NAMALWA (cell line): Measurements from ENCODE around the gene ENO1.

Experiments used
- DNase-seq: peaks from one replicate; pipeline ENCODE4 v3.0.0-alpha.2; 2015; ENCODE audit warnings: low spot score

Gene ENO1

GRCh38 chr1:8870616-8871538 lies 7.6 kb downstream of the ENO1 start:
- DNase-seq: no peak

GRCh38 chr1:8870103-8870502 lies 8.4 kb downstream of the ENO1 start:
- no peak for DNase-seq

GRCh38 chr1:8867878-8868567 lies 10.5 kb downstream of the ENO1 start:
- no peak for DNase-seq

- no peak for DNase-seq
Observed at GRCh38 chr1:8866792-8867415, 11.6 kb downstream of the ENO1 start.

- no peak for DNase-seq
Observed at GRCh38 chr1:8866173-8866791, 12.2 kb downstream of the ENO1 start.

- no peak for DNase-seq
Observed at GRCh38 chr1:8864713-8865344, 13.7 kb downstream of the ENO1 start.

- DNase-seq: no peak
Observed at GRCh38 chr1:8863794-8864233, 14.7 kb downstream of the ENO1 start.

GRCh38 chr1:8863138-8863537 lies 15.3 kb downstream of the ENO1 start:
- DNase-seq: no peak

- DNase-seq: peak; percentile 85
Observed at GRCh38 chr1:8862528-8862927, 16.0 kb downstream of the ENO1 start.

GRCh38 chr1:8860738-8861516 lies 17.6 kb downstream of the ENO1 start:
- peak; percentile 20 for DNase-seq

- DNase-seq: peak; percentile 87
Observed at GRCh38 chr1:8858888-8859706, 19.4 kb downstream of the ENO1 start.

- DNase-seq: no peak
Observed at GRCh38 chr1:8858112-8858668, 20.3 kb downstream of the ENO1 start.

- DNase-seq: no peak
Observed at GRCh38 chr1:8856689-8857412, 21.6 kb downstream of the ENO1 start.

- no peak for DNase-seq
Observed at GRCh38 chr1:8854240-8854639, 24.2 kb downstream of the ENO1 start.

- DNase-seq: no peak
Observed at GRCh38 chr1:8851060-8851459, 27.4 kb downstream of the ENO1 start.

GRCh38 chr1:8848663-8849386 lies 29.7 kb downstream of the ENO1 start:
- peak; percentile 90 for DNase-seq

- peak; percentile 28 for DNase-seq
Observed at GRCh38 chr1:8847990-8848389, 30.5 kb downstream of the ENO1 start.

GRCh38 chr1:8846263-8846662 lies 32.2 kb downstream of the ENO1 start:
- DNase-seq: no peak
